ENCODE measurements around the gene VSIG4.

VSIG4 gene

DNA sequence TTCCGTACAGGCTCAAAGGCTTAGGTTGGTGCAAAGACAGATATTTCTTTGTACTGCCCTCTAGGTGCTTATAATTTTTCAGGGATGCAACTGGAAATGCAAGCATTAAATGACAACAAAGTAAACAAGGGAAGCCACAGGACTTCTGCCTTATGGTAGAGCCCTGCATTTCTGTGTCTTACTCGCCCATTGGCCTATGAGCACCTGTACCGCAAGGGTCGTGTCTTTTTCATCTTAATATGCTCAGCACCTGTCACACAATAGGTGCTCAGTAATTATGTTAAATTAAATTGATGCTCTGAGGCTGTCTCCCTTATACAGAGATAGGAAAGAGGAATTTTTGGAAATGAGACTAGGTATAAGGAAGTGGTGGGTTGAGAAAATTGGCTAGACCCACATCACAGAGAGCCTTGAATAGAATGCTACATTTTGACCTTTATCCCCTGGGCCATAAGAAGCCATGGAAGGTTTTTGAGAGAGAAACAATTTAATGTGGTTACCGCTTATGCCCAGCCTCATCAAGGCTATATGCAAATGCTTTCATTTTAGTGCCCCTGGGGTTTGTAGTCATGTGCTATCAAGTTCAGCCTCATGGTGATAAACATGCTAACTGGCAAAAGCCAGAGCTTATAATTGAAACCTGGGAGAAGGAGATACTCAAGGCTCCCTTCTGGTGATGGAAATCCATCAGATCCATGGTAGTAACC lies 16.3 kb downstream of the VSIG4 start:
- FAIRE-seq, result no peak

DNA sequence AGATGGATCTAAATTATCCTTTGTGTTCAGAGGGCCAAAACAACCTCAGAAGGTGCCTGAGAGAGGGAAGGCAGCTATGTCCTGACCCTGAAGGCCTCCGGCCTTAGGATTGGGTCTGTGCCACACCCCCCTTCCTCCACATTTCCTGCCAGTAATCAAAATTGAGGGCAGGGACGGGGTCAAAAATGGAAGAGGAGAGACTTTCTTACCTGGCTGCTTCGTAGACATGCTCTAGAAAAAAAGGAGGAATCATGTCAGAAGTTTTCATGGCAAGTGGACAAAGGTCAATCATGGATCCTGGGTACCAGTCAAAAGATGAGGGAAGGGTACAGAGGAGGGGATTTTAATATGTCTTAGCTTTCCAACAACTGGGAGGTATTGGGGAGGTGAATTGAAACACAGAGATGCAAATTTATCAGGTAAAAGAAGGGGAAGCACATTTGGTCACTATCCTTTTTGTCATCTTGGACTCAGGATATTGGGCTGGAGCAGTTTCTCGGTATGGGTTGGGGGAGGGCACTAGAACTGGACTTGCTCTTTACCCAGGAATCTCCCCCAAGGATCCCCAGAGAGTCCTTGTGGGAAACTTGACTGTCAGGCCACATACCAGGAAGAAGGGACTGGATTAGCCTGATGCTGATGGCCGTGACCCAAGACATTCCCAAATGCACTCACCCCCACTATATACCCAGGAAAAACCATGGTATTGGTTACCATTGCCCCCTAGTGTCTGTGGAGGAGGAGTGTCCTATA lies 17.1 kb downstream of the VSIG4 start:
- no peak for FAIRE-seq

DNA sequence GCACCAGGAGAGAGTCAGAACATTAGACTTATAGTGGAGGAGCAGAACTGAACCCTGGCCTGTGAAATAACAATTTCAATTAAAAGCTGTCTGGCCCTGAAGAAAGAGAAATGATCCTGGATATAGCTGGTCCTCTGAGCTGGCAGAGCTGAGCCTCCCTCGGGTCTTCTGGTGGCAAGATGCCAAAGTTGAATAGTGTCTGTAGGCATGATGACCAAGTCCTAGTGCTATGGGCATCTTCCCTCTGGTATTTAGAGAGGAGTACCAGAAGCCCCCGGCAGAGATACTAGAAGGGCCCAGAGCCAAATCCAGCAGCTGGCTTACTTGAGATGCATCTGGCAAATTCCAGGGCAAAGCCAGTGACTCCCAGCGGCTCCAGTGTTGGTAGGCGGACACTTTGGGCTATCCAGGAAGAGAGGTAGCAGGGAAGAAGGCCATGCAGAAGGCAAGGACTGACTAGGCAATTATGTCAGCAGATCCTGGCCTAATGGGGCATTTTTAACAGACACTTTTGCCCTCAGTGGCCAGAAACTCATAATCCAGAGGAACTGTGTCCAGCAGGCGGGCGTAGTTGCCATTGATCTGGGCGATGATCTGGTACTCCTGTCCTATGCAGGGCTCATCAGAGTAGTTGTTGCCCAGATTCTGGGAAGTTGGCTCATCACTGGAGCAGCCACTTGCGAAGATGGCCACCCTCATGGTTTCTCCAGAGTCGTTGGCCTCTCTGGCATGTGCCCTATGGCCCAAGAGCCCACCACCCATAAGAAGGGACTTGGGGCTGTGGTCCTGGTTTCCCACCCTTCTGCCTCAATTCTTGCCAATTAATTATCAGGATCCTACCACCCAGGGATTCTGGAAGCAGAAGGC lies 17.9 kb downstream of the VSIG4 start:
- no peak for FAIRE-seq

DNA sequence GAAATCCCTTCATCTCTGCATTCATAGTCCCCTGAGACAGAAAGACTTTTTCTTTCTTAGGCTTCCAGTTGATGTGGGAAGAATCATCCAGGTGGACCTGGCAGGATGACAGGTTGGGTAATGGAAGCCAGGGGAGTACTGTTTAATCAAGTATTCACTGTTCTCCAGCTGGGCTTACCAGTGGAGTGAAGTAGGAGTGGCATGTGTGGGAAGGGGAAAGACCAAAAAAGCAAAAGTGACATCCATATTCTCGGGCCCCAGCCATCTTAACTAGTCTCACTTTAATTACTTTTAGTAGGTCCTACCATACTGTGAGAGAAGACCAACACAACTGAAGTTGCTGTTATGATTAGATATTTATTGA lies 18.5 kb downstream of the VSIG4 start:
- no peak for FAIRE-seq

DNA sequence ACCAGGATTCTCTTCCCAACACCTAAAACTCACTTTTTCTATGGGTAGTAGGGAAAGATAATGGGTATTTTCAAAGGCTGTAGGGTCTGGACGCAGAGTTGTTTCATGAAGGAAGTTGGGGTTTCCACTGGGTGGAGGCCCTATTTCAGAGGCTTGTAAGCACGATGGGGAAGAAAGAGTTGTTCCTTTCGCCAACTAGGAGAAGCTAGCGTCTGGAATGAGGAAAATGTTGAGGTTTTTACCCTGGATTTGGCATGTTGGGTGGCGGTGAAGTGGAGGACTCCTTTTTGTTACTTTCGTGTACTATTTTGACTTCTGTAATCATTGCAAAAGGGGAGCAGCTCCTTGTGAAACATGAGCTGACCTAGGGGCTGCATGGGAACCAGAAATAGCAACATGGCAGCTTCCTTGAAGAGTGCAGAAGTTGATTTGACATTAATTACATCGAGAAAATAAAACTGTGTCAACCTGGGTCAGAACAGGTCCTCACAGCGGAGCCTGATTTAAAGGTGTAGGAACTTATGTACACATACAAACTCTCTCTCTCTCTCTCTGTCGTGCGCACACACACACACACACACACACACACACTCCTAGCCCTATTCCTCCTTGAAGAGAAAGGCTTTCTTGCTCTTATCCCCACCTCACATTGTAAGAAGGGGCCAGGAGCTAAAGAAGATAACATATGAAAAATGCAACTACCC lies 19.1 kb downstream of the VSIG4 start:
- FAIRE-seq, result no peak

DNA sequence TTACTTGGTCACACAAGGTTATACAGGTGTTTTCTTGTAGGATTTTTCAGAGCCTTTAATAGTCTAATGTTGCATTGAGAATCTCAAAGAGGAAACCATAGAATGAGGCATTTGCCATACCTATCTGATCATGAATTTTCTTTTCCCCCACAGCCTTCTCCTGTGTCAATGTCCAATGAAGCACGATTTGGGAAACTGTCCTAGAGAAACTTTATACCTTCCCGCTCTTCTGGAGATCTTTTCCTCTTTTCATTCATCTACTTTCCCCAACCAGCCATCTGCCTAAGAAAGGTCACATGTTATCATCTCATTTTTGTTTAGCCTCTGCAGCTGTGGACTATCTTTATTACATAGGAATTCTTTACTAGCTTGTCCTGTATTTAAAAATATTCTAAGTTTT lies 19.9 kb downstream of the VSIG4 start:
- no peak for FAIRE-seq

DNA sequence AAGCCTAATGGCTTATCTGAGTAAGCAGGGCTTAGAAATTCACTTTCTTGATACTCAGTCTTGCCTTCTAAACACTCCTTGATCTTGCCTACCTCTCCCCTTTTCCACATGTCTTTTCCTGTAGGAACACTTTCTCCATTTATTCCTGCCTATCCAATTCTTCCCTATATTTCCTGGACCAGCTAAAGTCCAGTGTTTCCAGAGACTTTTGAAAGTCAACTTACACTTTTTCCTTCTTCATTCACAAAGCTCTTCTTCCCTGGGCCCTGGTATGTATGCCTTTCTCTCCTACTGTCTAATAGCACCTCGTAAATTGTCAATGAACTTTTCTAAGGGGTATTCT lies 20.6 kb downstream of the VSIG4 start:
- no peak for FAIRE-seq

DNA sequence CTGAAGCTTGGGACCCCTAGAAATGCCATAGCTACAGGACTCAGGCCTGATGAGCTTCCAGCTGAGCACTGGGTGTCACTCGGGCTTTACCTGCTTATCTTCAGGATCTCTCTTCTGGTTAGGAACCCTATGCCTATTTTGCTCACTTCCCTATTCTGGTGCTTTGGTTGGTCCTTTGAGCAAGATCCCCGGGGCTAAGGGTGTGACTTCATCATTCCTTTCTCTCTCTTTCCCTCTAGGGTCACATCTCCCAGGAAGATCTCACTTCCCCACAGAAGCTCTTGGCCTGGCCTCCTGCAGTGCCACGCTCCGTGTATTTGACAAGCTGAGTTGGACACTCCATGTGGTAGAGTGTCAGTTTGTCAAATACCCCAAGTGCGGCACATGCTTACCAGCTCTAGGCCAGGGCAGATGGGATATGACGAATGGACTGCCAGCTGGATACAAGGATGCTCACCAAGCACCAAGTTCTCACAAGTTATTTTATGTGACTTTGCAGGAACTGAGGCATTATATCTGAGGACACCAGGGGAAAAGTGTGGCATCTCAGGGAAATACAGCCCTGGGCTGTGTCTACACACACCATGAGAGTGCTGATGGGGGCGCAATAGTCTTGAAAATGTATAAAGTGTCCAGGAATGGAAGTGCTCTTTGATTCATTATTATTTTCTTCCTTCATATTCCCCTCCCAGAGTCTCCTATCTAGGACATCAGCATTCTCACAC lies 21.1 kb downstream of the VSIG4 start:
- no peak for FAIRE-seq

- no peak for FAIRE-seq
Observed at GRCh38 chrX:66017659-66018170, 22.2 kb downstream of the VSIG4 start.

GRCh38 chrX:66016905-66017658 lies 22.8 kb downstream of the VSIG4 start:
- FAIRE-seq, result no peak

DNA sequence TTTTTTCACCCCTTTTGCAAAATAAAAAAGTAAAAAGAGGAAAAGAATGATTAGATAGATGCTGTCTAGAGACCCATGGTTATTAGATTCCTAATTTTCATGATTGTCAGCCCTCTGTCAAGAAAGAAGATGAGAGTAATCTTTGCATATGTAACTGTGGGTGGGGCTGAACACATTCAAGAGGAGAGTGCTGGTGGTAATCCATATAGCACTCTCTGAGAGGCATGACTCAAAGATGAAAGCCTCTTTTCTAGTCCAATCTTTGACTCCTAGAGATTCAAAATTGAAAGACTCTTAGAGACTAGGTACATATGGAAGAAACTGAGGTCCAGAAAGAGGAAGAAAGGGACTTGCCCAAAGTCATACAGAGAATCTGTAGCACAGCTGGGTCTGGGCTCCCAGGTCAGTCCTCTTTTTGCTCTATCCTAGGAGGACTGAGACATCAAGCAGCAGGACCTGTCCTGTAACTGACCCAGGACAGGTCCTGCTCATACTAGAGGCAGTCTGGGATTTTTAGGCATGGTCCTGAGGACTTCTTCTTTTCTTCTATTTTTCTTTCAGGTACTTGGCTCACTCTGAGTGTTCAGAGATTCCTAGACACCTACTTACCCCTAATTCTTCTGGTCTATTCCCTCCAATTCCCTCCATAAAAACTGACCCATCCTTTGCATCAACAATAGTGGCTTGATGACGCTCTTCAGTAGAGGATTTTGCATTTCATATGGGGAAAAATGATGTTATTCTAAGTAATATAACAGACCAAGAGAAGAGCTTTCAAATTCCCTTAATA lies 23.8 kb downstream of the VSIG4 start:
- FAIRE-seq, result no peak

- FAIRE-seq, result no peak
Observed at GRCh38 chrX:66015152-66015831, 24.6 kb downstream of the VSIG4 start.

DNA sequence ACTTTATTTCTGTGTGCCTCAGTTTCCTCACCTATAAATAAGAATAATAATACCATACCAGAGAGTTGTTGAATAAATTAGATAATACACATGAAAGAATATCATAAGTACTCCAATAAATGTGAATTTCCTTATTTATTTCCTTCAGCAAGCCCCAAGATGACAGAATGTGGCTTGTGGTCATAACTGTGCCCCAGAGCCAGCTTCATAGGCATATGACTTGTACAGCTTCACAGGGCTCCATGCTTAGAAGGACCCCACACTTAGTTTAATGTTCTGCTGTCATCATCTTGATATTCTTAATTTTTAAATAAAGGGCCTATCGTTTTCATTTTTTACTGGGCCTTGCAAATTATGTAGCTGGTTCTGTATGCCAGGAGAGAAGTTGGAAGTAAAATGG lies 25.3 kb downstream of the VSIG4 start:
- FAIRE-seq, result no peak

- no peak for FAIRE-seq
Observed at GRCh38 chrX:66014084-66014483, 25.8 kb downstream of the VSIG4 start.

DNA sequence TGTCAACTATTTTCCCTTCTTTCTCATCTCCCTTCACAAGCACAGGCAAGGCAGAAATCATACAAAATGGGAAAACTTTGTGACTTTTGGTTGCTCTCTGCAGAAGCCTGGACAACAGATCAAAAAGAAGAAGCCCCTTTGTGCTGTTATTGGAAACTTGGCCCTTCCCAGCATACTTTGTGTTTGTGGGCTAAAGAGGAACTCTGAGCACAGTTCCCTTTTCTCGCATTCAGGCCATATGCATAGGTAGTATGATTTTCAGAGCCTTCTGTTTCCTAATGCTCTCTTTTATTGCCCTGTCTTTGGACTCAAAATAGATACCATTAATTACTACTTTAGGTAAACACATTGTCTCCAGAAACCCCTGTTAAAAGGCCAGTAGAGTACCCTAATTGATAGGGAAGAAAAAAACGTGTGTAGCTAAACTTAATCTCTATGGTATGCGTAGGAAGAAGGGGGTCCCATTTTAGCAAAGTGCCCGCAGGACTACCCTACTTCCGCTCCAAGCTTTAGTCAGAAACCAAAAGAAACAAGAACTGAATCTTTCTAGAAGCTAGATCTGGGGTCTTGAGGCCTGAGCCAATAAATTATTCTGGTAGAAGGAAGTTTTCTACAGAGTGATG lies 26.6 kb downstream of the VSIG4 start:
- no peak for FAIRE-seq

DNA sequence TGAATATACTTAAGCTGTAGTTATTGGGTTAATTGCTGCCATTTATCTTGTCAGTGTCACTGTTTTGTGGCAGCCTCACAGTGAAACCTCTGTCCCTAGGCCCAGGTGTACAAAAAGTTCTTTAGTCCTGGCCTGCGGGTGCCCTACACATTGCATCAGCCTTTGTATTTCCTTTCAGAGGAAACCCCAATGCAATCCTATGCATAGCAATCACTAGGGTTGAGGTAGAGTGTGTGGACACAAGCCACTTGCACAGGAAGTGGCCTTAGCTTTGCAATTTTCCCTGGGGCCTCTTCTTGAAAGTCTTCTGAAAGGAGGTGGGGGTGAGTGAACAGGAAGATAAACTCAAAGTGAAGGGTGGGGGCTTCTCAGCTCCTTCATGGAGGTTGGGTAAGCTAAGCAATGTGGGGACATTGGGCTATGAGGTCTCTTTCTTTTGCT lies 27.8 kb downstream of the VSIG4 start:
- no peak for FAIRE-seq

DNA sequence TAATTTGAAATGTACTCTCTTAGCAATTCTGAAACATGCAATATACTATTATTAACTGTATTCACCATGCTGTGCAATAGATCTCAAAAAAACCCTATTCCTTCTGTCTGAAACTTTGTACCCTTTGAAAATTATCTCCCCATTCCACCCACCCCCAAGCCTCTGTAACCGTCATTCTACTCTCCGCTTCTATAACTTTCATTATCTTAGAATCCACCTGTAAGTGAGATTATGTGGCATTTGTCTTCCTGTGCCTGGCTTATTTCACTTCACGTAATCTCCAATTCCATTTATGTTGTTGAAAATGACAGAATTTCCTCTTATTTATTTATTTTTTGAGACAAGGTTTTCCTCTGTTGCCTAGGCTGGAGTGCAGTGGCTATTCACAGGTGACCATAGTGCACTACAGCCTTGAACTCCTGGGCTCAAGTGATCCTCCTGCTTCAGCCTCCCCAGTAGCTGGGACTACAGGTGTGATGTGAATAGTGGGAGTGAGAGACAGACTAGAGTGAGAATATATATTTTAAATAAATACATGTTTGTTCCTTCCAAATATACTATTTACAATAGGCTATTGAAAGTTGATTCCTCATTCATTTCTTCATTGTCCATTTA lies 30.5 kb downstream of the VSIG4 start:
- no peak for FAIRE-seq

- FAIRE-seq, result no peak
Observed at GRCh38 chrX:66008328-66008970, 31.4 kb downstream of the VSIG4 start.

GRCh38 chrX:66007851-66008250 lies 32.0 kb downstream of the VSIG4 start:
- no peak for FAIRE-seq

Data from G401.6 (cell line).